DOHH2 (cell line): ENCODE measurements around the gene KLF2.

Experiments
- CTCF ChIP-seq: fragments of 200-600 bp; sonication (generic); IDR thresholded peaks from one replicate; pipeline ENCODE4 v1.5.1; 2014; ENCODE audit warnings: antibody characterized with exemption, mild to moderate bottlenecking, low read depth, low read length; ENCODE audit not compliant: poor library complexity, severe bottlenecking
- EZH2phosphoT487 ChIP-seq: fragments of 200-600 bp; sonication (generic); IDR thresholded peaks from 2 replicates; pipeline ENCODE4 v1.6.1; 2017; ENCODE audit warnings: borderline replicate concordance, mild to moderate bottlenecking, antibody characterized with exemption, low read length, moderate library complexity, mixed read lengths

DNA sequence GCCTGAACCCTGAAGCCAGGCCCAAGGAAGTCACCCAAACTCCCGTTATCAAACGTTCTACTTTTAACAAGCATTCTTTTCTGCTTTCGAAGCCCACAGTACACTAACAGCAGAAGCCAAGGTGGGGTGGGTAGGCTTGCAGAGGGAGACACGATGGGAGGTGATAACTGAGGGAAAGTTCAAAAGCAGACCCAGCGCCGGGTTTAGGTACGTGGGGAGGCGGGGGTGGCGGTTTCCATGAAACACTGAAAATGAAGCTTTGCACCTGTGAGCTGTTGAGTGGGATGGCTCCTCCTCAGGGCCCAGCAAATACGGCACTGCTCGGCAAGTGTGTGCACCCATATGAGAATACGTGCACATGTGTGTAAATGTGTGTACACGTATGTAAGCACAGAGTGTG, 49.8 kb downstream of the KLF2 start:
- TF ChIP-seq CTCF (no peak), EZH2phosphoT487 (no peak)
